H9 (cell line): ENCODE results near the gene QARS1. TPM values are rescaled to one million over a fixed set of nuclear protein-coding genes. Genes with fewer than 3 reads are reported as not detected.

ENCODE experiments used
- DNase-seq: peaks from one replicate; pipeline ENCODE4 v3.0.0-alpha.2; 2017
- H2AFZ ChIP-seq: one replicate; pipeline ENCODE4 v1.6.1; 2013; ENCODE audit warnings: mild to moderate bottlenecking, low read length, control low read depth, moderate library complexity
- H2AK5ac ChIP-seq: 2 replicates; pipeline ENCODE4 v1.6.1; 2013; ENCODE audit warnings: low read length, control low read depth, mixed read lengths; ENCODE audit not compliant: insufficient read length
- H2BK120ac ChIP-seq: one replicate; pipeline ENCODE4 v1.6.1; 2013; ENCODE audit warnings: low read depth, mild to moderate bottlenecking, low read length, control low read depth, inconsistent platforms; ENCODE audit not compliant: poor library complexity, severe bottlenecking
- H2BK12ac ChIP-seq: 2 replicates; pipeline ENCODE4 v1.6.1; 2013; ENCODE audit warnings: low read length, control low read depth, mixed read lengths, low read depth; ENCODE audit not compliant: insufficient read length
- H2BK15ac ChIP-seq: 2 replicates; pipeline ENCODE4 v1.6.1; 2013; ENCODE audit warnings: low read depth, low read length, control low read depth
- H2BK20ac ChIP-seq: one replicate; pipeline ENCODE4 v1.6.1; 2013; ENCODE audit warnings: low read depth, mild to moderate bottlenecking, low read length, control low read depth, inconsistent platforms; ENCODE audit not compliant: poor library complexity, severe bottlenecking
- H2BK5ac ChIP-seq: 2 replicates; pipeline ENCODE4 v1.6.1; 2013; ENCODE audit warnings: low read length, control low read depth, mixed read lengths; ENCODE audit not compliant: insufficient read length
- H3K14ac ChIP-seq: 2 replicates; pipeline ENCODE4 v1.6.1; 2013; ENCODE audit warnings: low read length, control low read depth; ENCODE audit not compliant: insufficient read depth
- H3K18ac ChIP-seq: 2 replicates; pipeline ENCODE4 v1.6.1; 2013; ENCODE audit warnings: low read depth, mild to moderate bottlenecking, mixed read lengths, low read length, control low read depth; ENCODE audit not compliant: insufficient read length
- H3K23ac ChIP-seq: 2 replicates; pipeline ENCODE4 v1.6.1; 2013; ENCODE audit warnings: low read length, control low read depth, mixed read lengths, low read depth; ENCODE audit not compliant: insufficient read length
- H3K23me2 ChIP-seq: 2 replicates; pipeline ENCODE4 v1.6.1; 2013; ENCODE audit warnings: low read depth, mild to moderate bottlenecking, mixed read lengths, low read length, control low read depth; ENCODE audit not compliant: insufficient read length, poor library complexity, severe bottlenecking
- H3K27ac ChIP-seq: 2 replicates; pipeline ENCODE4 v1.5.1; 2013; ENCODE audit warnings: low read length, control low read depth, mixed read lengths, low read depth; ENCODE audit not compliant: insufficient read length
- H3K27me3 ChIP-seq: 2 replicates; pipeline ENCODE4 v1.6.1; 2013; ENCODE audit warnings: low read length, control low read depth, inconsistent platforms; ENCODE audit not compliant: insufficient read depth
- H3K4ac ChIP-seq: 2 replicates; pipeline ENCODE4 v1.6.1; 2013; ENCODE audit warnings: low read depth, mild to moderate bottlenecking, control low read depth, inconsistent platforms, low read length, moderate library complexity
- H3K4me1 ChIP-seq: 2 replicates; pipeline ENCODE4 v1.6.1; 2013; ENCODE audit warnings: low read length, control low read depth, inconsistent platforms; ENCODE audit not compliant: insufficient read depth
- H3K4me2 ChIP-seq: 2 replicates; pipeline ENCODE4 v1.6.1; 2013; ENCODE audit warnings: low read length, control low read depth, mixed read lengths; ENCODE audit not compliant: insufficient read length, insufficient read depth
- H3K56ac ChIP-seq: 2 replicates; pipeline ENCODE4 v1.6.1; 2013; ENCODE audit warnings: low read depth, mild to moderate bottlenecking, mixed read lengths, low read length, control low read depth; ENCODE audit not compliant: insufficient read length
- H3K79me1 ChIP-seq: 2 replicates; pipeline ENCODE4 v1.6.1; 2013; ENCODE audit warnings: low read depth, mild to moderate bottlenecking, moderate library complexity, low read length, control low read depth, inconsistent platforms; ENCODE audit not compliant: insufficient read depth, poor library complexity, severe bottlenecking
- H3K79me2 ChIP-seq: 2 replicates; pipeline ENCODE4 v1.6.1; 2013; ENCODE audit warnings: low read length, control low read depth, inconsistent platforms; ENCODE audit not compliant: insufficient read depth
- H3K9ac ChIP-seq: 2 replicates; pipeline ENCODE4 v1.6.1; 2013; ENCODE audit warnings: low read length, control low read depth, mixed read lengths; ENCODE audit not compliant: insufficient read length; ENCODE audit errors: extremely low read depth
- H3K9me3 ChIP-seq: one replicate; pipeline ENCODE4 v1.6.1; 2013; ENCODE audit warnings: low read depth, low read length, inconsistent platforms; ENCODE audit not compliant: control insufficient read depth
- H3T11ph ChIP-seq: one replicate; pipeline ENCODE4 v1.6.1; 2013; ENCODE audit warnings: mild to moderate bottlenecking, low read length, control low read depth, inconsistent platforms
- H4K20me1 ChIP-seq: one replicate; pipeline ENCODE4 v1.6.1; 2013; ENCODE audit not compliant: control insufficient read depth, insufficient read length, insufficient read depth
- H4K5ac ChIP-seq: 2 replicates; pipeline ENCODE4 v1.6.1; 2013; ENCODE audit warnings: low read depth, mild to moderate bottlenecking, mixed read lengths, low read length, control low read depth; ENCODE audit not compliant: insufficient read length
- H4K8ac ChIP-seq: replicated peaks from 2 replicates; pipeline ENCODE4 v1.6.1; 2013; ENCODE audit warnings: low read length, control low read depth, mixed read lengths, low read depth; ENCODE audit not compliant: insufficient read length
- H4K91ac ChIP-seq: 2 replicates; pipeline ENCODE4 v1.6.1; 2013; ENCODE audit warnings: low read depth, mild to moderate bottlenecking, moderate library complexity, mixed read lengths, low read length, control low read depth; ENCODE audit not compliant: insufficient read length
- H3K27ac Mint-ChIP-seq, 3 experiments: 2 replicates in 2 of 3; 3 replicates in 1 of 3; pipeline ENCODE4 v1.8.0; 2020 to 2021; ENCODE audit warnings: mixed read lengths in 3 of 3, mild to moderate bottlenecking in 1 of 3, moderate library complexity in 1 of 3
- H3K27me3 Mint-ChIP-seq: 2 replicates; pipeline ENCODE4 v1.8.0; 2021; ENCODE audit warnings: low read depth, mild to moderate bottlenecking, moderate library complexity, mixed read lengths
- H3K36me3 Mint-ChIP-seq, 3 experiments: 2 replicates in 2 of 3; 3 replicates in 1 of 3; pipeline ENCODE4 v1.8.0; 2020 to 2021; ENCODE audit warnings: low read depth in 3 of 3, mixed read lengths in 3 of 3; ENCODE audit not compliant: insufficient read depth in 1 of 3
- H3K4me1 Mint-ChIP-seq, 2 experiments: 2 replicates each; pipeline ENCODE4 v1.8.0; 2020; ENCODE audit warnings: mixed read lengths in 2 of 2
- H3K4me3 Mint-ChIP-seq, 2 experiments: 2 replicates in 1 of 2; 3 replicates in 1 of 2; pipeline ENCODE4 v1.8.0; 2020 to 2021; ENCODE audit warnings: mild to moderate bottlenecking in 2 of 2, mixed read lengths in 2 of 2, moderate library complexity in 1 of 2
- H3K9me3 Mint-ChIP-seq, 2 experiments: 2 replicates in 1 of 2; 3 replicates in 1 of 2; pipeline ENCODE4 v1.8.0; 2020; ENCODE audit warnings: mild to moderate bottlenecking in 2 of 2, mixed read lengths in 2 of 2, moderate library complexity in 1 of 2
- WGBS: extraction: QIAGEN DNeasy Blood & Tissue Kit; methylation state at CpG from one replicate; pipeline ENCODE4 v1.1.7; 2013; ENCODE audit warnings: missing lambda C conversion rate, low lambda C conversion rate, mixed read lengths; ENCODE audit not compliant: insufficient read length; ENCODE audit errors: extremely low coverage; 5-methylcytosine and 5-hydroxymethylcytosine counted together
- total RNA-seq: library from RNA; stranded (reverse); gene quantifications from 2 replicates; pipeline ENCODE4 v1.2.1, GENCODE V29; 2021
- TF ChIP-seq, protein P1 (sequence below): fragments of 200-600 bp; sonication (generic); conservative IDR thresholded peaks from 3 replicates; pipeline ENCODE4 v1.8.0; 2021; ENCODE audit warnings: antibody characterized with exemption, mild to moderate bottlenecking

QARS1 gene
- total RNA-seq, 1 experiment from 2014 or later: 390 TPM

DNA sequence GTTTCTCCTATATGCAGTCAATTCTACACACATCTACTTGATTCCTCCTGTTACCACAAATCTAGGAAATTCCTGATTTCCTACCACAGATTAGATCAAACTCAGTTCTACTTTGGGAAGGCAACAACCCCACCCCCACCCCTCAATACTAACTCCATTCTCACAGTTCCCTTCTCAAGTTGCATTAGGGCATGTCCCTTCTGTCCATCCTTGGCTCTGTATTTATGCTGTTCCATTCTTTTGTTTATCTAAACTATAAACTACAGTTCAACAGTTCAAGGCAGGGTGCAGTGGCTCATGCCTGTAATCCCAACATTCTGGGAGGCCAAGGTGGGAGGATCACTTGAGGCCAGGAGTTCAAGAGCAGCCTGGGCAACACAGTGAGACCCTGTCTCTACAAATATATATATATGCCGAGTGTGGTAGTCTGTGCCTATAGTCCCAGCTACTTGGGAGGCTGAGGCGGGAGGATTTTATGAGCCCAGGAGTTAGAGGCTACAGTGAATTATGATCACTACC is 50.2 kb downstream of the QARS1 start:
- no peak overlapping the region for H3K4me2 ChIP-seq
- Mint-ChIP-seq H3K27ac (no peak overlapping the region), H3K36me3 (peaks cover 40 to 76% (median 71%) of the 10 kb centered on the region in 3 experiments; a peak in 6 of 7 replicates), H3K4me3 (no peak overlapping the region), H3K4me1 (no peaks in the 10 kb centered on the region), H3K9me3 (no peaks in the 10 kb centered on the region), H3K27me3 (no peaks in the 10 kb centered on the region)
- H2AK5ac ChIP-seq: no peak overlapping the region
- H2BK5ac ChIP-seq: no peak overlapping the region
- no peaks in the 10 kb centered on the region for H3K79me1 ChIP-seq
- H2BK12ac ChIP-seq: no peak overlapping the region
- H3K27me3 ChIP-seq: no peaks in the 10 kb centered on the region
- H3K4ac ChIP-seq: no peak overlapping the region
- no peaks in the 10 kb centered on the region for H4K20me1 ChIP-seq
- H2BK120ac ChIP-seq: no peak overlapping the region
- no peaks in the 10 kb centered on the region for H3K23me2 ChIP-seq
- no peak overlapping the region for H3K9ac ChIP-seq
- H3K9me3 ChIP-seq: no peaks in the 10 kb centered on the region
- H3K4me1 ChIP-seq: no peaks in the 10 kb centered on the region
- H3K79me2 ChIP-seq: peaks cover 3% of the 10 kb centered on the region; the same call in 1 of the 2 replicates
- no peak overlapping the region for H4K5ac ChIP-seq
- no CpG with 5 or more reads among the region's 2 CpGs for WGBS
- H4K8ac ChIP-seq: no peak overlapping the region
- H3K18ac ChIP-seq: no peak overlapping the region
- no peak for DNase-seq
- H3K14ac ChIP-seq: no peak overlapping the region
- no peak overlapping the region for H2BK20ac ChIP-seq
- TF ChIP-seq, protein P1, sequence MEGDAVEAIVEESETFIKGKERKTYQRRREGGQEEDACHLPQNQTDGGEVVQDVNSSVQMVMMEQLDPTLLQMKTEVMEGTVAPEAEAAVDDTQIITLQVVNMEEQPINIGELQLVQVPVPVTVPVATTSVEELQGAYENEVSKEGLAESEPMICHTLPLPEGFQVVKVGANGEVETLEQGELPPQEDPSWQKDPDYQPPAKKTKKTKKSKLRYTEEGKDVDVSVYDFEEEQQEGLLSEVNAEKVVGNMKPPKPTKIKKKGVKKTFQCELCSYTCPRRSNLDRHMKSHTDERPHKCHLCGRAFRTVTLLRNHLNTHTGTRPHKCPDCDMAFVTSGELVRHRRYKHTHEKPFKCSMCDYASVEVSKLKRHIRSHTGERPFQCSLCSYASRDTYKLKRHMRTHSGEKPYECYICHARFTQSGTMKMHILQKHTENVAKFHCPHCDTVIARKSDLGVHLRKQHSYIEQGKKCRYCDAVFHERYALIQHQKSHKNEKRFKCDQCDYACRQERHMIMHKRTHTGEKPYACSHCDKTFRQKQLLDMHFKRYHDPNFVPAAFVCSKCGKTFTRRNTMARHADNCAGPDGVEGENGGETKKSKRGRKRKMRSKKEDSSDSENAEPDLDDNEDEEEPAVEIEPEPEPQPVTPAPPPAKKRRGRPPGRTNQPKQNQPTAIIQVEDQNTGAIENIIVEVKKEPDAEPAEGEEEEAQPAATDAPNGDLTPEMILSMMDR: no peak
- H2AFZ ChIP-seq: no peak overlapping the region
- H3K27ac ChIP-seq: no peak overlapping the region
- no peak overlapping the region for H3K23ac ChIP-seq
- H3T11ph ChIP-seq: no peak overlapping the region
- no peak overlapping the region for H3K56ac ChIP-seq
- no peak overlapping the region for H4K91ac ChIP-seq
- no peak overlapping the region for H2BK15ac ChIP-seq
